Fibroblast of gingiva (primary cell): ENCODE measurements around the gene USP5.

Source experiments
- DNase-seq: peaks from one replicate; pipeline ENCODE4 v3.0.0-alpha.2; 2011; ENCODE audit warnings: low read depth

The USP5 gene

DNA sequence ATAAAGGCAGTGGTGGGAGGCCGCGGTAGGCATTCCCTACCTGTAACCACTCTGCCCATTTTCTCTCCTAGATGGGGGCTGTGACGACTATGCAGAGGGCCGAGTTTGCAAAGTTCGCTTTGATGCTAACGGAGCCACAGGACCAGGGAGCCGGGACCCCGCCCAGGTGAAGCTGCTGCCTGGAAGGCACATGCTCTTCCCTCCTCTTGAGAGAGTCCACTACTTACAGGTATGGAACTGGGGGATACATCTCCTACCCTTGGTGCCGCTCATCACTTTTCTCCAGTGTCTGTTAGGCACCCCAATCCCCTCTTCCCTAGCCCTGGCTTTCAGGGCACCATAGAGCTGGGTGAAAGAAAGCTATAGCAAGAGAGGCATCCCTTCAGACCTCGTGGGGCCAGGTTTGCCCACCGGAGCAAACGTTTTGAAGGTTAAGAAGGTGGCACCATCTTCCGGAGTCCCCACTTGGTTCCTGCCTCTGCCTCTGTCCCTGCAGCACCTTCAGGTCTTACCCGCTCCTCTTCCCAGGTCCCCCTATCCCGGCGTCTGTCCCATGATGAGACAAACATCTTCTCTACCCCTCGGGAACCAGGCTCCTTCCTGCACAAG lies 25.7 kb upstream of the USP5 start:
- no peak for DNase-seq

DNA sequence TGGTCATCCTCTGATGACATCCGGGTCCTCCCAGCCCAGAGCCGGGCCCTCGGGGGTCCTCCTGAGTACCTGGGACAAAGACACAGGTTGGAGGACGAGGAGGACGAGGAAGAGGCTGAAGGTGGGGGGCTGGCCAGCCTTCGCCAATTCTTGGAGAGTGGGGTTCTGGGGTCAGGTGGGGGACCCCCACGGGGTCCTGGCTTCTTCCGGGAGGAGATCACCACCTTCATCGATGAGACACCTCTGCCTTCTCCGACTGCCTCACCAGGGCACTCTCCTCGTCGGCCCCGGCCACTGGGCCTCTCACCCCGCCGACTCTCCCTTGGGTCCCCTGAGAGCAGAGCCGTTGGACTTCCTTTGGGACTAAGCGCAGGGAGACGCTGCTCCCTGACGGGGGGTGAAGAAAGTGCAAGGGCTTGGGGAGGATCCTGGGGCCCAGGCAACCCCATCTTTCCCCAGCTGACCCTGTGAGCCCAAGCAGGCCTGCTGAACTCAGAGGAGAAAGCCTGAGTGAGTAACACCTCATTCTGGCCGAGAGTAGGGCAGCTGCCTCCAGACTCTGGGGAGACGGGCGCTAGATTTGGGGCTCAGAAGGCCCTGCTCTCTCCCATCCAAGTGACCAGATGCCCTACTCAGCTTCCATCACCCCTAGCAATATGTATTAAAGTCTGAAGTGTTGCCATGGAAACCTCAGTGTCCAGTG lies 25.1 kb upstream of the USP5 start:
- DNase-seq: no peak

DNA sequence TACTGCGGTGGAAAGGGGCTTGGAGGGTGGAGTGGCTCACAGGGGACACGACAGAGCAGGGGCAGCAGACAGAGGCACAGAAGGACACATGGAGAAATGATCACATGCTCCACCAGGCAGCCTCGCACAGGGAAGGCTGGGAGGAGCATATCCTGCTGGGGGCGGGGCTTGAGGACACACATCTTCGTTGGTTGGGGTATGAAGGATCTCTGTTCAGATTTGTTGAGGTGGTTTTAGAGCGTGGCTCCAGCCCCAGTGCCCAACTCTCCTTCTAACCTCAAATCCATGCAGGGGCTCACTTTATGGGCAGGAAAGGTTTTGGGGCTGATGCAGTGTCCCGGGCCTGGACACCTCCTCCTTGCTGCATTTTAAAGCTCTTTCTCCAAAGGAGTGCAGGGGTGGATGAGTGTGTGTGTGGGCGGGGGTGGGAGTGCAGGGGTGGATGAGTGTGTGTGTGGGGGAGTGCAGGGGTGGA lies 24.5 kb upstream of the USP5 start:
- peak; percentile 73 for DNase-seq

DNA sequence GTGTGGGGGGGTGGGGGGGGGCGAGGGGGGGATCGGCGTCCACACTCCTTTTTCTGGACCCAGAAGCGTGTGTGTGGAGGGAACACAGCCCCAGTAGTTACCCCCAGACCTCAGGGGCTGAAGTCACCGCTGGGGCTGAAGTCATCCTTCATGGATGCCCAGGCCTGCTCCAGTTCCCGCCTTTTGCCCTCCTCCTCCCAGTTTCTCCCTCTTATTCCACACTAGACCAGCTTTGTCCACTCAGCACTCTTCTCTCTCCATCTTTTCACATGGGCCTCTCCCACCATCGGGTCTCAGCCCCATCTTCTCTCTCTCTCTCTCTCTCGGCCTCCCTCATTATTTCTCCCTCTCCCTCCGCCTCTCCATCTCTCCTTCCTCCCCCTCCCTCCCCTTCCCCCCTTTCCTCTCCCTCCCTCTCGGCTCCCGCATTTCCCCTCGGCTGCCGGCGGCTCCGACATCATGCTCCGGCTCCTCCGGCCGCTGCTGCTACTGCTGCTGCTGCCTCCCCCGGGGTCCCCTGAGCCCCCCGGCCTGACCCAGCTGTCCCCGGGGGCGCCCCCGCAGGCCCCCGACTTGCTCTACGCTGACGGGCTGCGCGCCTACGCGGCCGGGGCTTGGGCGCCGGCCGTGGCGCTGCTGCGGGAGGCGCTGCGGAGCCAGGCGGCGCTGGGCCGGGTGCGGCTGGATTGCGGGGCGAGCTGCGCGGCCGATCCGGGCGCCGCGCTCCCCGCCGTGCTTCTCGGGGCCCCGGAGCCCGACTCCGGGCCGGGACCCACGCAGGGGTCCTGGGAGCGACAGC lies 23.8 kb upstream of the USP5 start, which contains the start of gene P3H3:
Gene P3H3 (plus strand): TSS at position 426 of the 799 bp plus-strand sequence. CDS start 34 bp downstream, at position 460.
- peak; percentile 52 for DNase-seq

DNA sequence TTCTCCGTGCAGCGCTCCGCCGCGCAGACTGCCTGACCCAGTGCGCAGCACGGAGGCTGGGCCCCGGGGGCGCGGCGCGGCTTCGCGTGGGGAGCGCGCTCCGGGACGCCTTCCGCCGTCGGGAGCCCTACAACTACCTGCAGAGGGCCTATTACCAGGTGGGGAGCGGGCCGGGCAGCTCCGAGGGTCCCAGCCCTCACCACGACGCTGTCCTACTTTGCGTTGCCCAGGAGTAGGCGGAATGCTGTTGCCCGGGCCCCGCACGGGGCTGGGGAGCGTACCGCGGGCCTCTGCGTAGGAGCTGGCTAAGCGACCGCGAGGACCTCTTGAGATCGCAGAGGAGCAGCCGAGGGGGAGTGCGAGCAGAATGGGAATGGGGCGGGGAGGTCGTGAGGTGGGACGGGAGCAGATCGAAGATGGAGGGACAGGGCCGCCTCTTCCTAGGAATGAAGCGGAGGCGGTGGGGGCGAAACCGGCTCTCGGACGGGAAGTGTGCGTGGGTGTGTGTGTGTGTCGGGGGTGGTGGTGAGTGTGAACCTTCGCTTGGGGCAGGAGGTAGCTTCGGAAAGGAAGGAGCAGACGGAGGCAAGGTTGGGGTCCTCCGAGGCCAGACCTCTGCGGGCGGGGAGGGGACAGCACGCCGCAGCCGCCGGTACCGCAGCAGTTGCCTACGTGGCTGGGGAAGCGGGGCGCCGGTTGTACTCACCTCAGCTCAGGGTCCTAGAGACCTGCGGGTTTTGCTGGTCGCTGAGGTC lies 23.0 kb upstream of the USP5 start:
- DNase-seq: peak; percentile 52

DNA sequence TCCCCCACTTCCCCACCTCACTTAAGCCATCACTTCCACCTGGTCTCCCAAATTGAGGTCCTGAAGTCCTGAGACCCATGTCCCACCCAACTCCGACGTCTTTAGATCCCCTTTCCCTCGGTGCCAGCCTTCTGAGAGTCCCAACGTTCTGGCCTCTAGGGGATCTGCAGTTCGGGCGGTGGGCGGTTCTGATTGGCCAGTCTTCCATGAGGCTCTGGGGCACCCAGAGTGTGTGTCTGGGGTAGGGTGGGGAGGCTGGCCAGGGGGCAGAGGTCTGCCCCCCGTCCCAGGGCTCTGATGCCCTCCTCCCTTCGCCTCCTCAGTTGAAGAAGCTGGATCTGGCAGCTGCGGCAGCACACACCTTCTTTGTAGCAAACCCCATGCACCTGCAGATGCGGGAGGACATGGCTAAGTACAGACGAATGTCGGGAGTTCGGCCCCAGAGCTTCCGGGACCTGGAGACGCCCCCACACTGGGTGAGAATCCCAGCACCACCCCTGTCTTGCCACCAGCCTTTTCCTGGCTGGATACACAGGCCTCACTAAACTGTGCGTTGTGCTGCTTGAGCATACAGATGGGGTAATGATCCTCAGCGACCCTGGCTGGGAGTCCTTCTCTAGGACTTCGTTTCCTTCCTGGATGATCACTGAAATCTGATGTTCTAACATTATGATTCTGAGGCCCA lies 22.3 kb upstream of the USP5 start:
- DNase-seq: peak; percentile 24

DNA sequence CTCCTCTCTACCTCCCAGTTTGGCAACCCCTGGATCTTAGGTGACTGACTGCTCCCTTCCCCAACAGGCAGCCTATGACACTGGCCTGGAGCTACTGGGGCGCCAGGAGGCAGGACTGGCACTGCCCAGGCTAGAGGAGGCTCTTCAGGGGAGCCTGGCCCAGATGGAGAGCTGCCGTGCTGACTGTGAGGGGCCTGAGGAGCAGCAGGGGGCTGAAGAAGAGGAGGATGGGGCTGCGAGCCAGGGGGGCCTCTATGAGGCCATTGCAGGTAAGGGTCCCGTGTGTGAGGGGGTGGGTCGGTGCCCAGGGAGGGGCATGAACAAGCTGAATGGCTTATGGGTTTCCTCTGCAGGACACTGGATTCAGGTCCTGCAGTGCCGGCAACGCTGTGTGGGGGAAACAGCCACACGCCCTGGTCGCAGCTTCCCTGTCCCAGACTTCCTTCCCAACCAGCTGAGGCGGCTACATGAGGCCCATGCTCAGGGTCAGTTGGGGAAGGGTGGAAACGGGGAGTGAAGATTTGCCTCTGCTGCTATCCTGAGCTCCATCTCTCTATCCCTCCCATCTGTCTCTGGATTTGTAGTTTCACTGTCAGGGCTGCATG lies 21.6 kb upstream of the USP5 start:
- DNase-seq: no peak

DNA sequence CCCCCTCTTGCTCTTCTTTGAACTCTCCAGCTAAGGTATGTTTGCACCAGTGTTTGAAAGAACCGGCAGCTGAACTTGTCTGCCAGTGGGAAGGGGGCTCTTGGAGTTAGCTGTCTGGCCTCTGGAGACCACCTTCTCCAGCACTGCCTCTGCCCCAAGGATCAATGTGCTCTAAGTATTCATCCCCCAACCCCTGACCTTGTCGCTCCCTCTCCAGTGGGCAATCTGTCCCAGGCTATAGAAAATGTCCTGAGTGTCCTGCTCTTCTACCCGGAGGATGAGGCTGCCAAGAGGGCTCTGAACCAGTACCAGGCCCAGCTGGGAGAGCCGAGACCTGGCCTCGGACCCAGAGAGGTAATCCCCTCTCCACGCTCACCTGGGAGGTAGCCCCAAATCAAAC lies 21.0 kb upstream of the USP5 start:
- DNase-seq: no peak

DNA sequence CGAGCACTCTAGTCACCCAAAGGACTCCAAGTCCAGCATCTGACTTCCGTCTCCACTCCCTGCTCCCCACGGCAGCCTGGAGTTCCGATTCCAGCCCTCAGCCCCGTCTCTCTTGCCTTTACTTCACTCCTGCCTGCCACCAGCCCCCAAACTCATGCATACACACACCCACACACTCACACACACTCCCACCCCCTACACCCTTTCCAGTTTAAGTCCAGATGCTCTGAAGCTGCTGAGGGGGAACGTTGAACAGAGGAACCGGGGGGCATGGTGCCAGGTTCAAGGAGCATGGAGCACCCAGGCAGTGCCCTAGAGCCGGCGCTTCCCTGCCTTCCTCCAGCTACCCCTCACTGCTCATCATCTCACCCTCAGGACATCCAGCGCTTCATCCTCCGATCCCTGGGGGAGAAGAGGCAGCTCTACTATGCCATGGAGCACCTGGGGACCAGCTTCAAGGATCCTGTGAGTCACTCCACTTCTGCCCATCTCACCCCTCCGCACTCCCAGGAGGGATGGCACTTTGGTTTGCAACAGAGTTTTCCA lies 20.4 kb upstream of the USP5 start:
- DNase-seq: no peak

DNA sequence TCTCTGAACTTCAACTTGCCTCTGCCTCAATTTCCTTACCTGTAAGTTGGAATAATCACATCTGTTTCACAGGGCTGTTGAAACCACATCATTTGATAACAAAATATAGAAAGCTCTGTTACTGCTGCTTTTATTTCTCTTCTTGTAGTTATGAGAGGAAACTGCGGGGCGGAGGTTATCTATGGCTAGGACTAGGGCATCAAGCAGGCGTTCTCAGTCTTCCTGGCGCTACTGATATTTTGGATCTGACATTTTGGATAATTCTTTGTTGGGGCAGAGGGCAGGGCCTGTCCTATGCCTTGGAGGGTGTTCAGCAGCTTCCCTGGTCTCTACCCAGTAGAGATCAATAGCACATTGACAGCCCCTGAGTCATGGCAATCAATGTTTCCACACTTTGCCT lies 19.8 kb upstream of the USP5 start:
- no peak for DNase-seq

DNA sequence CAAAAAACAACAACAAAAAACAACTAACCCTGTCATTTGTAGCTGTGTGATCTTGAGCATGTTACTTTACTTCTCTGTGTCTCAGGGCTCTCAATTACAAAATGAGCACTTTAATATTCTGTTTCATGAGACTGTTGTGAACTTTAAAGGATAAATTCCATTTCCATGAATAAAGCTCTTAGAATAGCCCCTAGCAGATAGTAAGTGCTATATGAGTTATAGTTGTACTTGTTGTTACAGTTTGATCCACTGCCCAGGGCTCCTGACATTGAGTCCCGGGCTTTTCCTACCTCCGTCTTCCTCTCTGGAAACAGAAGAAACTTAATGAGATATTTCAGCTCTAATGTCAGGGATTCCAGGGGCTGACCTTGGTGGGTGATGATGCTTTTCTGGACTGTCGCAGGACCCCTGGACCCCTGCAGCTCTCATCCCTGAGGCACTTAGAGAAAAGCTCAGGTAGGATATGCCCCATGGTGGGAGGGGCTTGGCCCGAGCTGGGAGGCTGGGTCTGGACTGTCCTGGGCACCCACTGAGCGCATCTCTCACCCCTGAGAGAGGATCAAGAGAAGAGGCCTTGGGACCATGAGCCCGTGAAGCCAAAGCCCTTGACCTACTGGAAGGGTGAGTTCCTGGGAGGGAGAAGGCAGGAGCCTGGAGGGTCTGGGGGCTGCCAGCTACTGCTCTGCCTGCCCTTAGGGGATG lies 18.6 kb upstream of the USP5 start:
- no peak for DNase-seq

DNA sequence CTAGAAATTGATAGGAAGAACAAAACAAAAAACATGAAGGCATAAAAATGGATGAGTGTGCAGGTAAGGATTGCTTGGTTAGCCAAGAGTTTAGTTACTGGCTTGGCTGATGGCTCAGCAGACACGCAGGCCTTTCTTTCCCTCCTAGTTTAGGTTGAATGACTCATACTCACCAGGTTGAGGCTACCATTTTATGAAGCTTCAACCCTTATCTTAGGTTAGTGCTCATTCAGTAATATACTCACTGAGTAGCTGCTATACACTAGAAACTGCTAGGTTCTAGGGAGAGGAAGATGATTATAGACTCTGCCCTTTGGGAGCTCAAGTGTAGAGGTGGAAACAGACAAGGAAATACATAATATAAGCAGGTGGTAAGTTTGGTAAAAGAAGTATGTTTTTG lies 17.7 kb upstream of the USP5 start:
- DNase-seq: no peak

DNA sequence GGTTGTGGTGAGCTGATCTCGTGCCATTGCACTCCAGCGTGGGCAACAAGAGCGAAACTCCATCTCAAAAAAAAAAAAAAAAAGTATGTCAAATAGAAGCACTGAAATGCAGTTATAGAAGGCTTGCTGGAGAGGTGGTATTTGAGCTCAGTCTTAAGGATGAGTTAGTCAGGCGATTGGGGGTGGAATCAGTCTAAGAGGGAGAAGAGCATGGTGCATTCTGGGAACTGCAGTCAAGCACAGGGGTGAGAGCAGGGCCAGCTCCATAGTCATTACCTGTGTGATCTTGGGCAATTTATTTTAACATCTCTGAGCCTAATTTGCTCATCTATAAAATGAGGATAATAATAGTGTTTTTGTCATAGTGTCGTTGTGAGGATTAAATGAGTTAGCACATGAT lies 17.1 kb upstream of the USP5 start:
- DNase-seq: no peak

DNA sequence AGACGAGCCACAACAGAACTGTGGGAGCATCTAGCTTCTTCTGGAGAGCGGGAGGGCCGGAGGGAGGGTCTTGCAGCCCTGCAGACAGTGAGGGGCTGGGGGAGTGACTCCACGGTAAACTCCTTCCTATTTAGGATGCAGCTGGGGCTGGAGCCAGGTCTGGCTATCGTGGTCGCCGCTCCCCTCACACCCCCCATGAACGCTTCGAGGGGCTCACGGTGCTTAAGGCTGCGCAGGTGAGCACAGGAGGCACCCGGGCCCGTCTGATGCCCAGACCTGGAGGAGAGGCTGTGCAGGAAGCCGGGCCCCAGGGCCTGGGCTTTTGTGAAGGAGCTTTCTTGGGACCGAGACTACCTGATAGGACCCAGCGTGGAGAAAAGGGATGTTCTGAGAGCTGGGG lies 15.1 kb upstream of the USP5 start:
- DNase-seq: no peak

DNA sequence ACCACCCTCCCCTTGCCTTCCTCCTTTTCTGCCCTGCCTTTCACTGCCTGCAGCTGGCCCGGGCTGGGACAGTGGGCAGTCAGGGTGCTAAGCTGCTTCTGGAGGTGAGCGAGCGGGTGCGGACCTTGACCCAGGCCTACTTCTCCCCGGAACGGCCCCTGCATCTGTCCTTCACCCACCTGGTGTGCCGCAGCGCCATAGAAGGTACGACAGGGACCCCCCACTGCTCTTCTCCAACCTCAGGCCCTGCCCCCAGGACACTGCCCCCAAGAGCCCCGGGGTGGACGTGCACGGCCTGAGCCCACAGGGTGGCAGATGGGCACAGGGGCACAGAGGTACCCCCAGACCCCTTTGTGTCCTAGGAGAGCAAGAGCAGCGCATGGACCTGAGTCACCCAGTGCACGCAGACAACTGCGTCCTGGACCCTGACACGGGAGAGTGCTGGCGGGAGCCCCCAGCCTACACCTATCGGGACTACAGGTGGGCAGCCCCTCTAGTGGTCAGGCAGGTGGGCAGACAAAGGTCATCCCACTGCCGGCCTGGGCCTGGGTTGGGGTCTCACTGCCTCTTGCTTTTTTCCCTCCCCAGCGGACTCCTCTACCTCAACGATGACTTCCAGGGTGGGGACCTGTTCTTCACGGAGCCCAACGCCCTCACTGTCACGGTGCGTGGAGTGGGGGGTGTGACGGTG lies 14.4 kb upstream of the USP5 start:
- DNase-seq: no peak

DNA sequence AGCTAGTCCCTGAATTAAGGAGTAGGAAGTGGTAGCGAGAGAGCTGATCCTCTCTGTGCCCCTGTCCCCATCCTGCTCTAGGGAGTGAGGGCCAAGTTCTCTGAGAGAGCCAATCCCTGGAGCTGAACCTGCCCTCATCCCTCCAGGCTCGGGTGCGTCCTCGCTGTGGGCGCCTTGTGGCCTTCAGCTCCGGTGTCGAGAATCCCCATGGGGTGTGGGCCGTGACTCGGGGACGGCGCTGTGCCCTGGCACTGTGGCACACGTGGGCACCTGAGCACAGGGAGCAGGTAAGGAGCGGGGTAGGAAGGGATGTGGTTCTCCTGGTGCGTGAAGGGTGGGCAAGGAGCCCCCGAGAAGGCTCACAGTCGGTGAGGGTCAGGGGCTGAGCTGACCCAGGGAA lies 13.1 kb upstream of the USP5 start:
- DNase-seq: no peak

DNA sequence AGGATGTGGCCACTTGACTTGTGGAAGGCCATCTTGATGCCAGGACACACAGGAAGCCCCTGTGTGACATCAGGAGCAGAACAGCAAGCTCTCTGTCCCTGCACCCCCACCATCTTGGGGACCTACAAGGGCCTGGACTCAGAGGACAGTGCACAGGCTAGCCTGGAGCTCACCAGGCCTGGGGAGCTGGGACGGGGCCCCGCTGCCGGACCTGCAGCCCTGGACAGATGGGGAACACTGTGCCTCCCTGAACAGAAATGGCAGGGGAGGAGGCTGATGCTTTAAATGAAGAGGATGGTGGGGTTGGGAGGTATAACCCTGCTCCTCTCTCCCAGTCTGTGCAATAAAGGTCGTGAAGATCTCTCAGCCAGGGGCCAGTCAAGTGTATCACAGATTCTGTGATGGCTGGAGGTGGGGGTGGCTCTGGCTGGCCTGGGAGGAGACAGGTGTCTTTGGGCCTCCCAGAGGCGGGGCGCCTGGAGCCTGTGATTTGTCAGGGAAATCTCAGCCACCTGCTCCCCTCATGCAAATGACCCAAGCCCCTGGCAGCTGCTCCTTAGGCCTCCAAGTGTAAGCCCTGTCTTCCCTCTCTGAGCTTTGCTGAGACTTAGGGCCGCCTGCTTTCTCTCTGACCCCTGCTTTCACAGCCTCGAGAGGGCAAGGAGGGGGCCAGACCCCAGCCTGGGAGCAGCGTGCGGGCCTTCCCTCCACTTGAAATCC lies 12.3 kb upstream of the USP5 start:
- no peak for DNase-seq

DNA sequence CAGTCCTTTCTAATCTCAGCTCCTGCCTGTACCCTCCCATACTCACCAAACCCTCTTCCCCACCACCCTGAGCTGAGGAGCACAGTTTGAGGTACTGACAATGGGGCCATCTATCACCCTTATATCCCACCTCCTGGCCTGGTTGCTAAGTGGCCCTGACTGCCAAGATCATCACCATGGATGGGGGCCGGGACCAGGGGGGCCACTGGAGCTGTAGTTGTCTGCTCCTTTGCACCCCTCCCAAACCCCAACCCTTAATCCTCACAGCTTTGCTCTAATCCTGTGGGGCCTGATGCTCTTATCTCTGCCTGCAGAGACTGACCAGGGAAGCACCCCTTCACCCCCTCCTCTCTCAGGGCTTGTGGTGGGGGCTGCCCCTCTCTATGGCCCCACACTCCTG lies 11.6 kb upstream of the USP5 start:
- no peak for DNase-seq
